ENCODE data around the gene ARFGAP1. TPM values are rescaled to one million over a fixed set of nuclear protein-coding genes. Genes with fewer than 3 reads are reported as not detected.

The ARFGAP1 gene
- total and polyA plus RNA-seq, 2 experiments from 2014 or later: 41.5 to 95.5 TPM

DNA sequence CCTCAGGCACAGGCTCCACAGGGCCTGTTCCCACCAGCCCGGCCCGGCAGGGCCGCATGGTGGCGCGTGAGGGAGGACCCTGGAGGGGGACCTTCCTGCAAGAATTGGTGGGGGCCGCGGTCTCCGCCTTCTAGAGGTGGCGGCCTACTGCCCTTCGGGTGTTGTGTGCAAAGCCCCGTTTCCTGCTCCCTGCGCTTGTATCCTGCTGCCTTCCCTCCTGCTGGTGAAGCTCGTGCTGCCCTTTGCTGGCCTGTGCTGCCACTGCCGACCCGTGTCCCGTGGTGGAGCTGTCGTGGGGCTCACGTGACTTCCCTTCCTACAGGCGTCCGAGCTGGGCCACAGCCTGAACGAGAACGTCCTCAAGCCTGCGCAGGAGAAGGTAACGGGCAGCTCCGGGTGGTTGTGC lies 11.9 kb downstream of the ARFGAP1 start:
- Histone ChIP-seq H3K4me3 (no peak overlapping the region), H3K4me2 (no peak overlapping the region), H3K27me3 (ENCODE audit: insufficient read depth) (no peaks in the 10 kb centered on the region), H3K79me2 (replicated peaks; ENCODE audit: insufficient read depth) (no peaks in the 10 kb centered on the region), H3F3A (replicated peaks; ENCODE audit: low read depth) (0 out of 2 replicates have a peak, but pooled peaks cover 3% of the 10 kb centered on the region), H2AFZ (no peak overlapping the region), H3K27ac (ENCODE audit: low read depth) (no peak overlapping the region), H3K36me3 (ENCODE audit: insufficient read depth) (peaks cover 3% of the 10 kb centered on the region; the same call in 1 of the 2 replicates), H4K20me1 (replicated peaks; ENCODE audit: insufficient read depth) (no peaks in the 10 kb centered on the region; the same call in 1 of the 2 replicates), H3K9me2 (ENCODE audit: insufficient read depth) (no peaks in the 10 kb centered on the region), H3K4me1 (ENCODE audit: insufficient read depth) (no peaks in the 10 kb centered on the region)
- H3K36me3 Mint-ChIP-seq (ENCODE audit: low read depth): peaks cover 28% of the 10 kb centered on the region
- DNase-seq (ENCODE audit: low spot score) (no peak), ATAC-seq (no peak)
- TF ChIP-seq CREB1 (CRISPR knock-in tag; IDR thresholded peaks at IDR 0.05; ENCODE audit: low read depth) (no peak), ZNF331 (CRISPR knock-in tag; IDR thresholded peaks at IDR 0.05; ENCODE audit: low read depth) (no peak), ZNF114 (CRISPR knock-in tag; IDR thresholded peaks at IDR 0.05) (no peak), POLR2AphosphoS5 (IDR thresholded peaks at IDR 0.05; ENCODE audit: low read depth) (no peak), NANOG (IDR thresholded peaks at IDR 0.05; ENCODE audit: borderline replicate concordance) (no peak), EZH2 (IDR thresholded peaks at IDR 0.05; ENCODE audit: low read depth, unreplicated experiment) (no peak), JUNB (IDR thresholded peaks at IDR 0.05; ENCODE audit: unreplicated experiment) (no peak), EZH2phosphoT487 (IDR thresholded peaks at IDR 0.05; ENCODE audit: unreplicated experiment) (no peak), REST (IDR thresholded peaks at IDR 0.05; ENCODE audit: unreplicated experiment) (no peak), STAT1 (IDR thresholded peaks at IDR 0.05; ENCODE audit: unreplicated experiment) (no peak)
- TF ChIP-seq, protein P1, sequence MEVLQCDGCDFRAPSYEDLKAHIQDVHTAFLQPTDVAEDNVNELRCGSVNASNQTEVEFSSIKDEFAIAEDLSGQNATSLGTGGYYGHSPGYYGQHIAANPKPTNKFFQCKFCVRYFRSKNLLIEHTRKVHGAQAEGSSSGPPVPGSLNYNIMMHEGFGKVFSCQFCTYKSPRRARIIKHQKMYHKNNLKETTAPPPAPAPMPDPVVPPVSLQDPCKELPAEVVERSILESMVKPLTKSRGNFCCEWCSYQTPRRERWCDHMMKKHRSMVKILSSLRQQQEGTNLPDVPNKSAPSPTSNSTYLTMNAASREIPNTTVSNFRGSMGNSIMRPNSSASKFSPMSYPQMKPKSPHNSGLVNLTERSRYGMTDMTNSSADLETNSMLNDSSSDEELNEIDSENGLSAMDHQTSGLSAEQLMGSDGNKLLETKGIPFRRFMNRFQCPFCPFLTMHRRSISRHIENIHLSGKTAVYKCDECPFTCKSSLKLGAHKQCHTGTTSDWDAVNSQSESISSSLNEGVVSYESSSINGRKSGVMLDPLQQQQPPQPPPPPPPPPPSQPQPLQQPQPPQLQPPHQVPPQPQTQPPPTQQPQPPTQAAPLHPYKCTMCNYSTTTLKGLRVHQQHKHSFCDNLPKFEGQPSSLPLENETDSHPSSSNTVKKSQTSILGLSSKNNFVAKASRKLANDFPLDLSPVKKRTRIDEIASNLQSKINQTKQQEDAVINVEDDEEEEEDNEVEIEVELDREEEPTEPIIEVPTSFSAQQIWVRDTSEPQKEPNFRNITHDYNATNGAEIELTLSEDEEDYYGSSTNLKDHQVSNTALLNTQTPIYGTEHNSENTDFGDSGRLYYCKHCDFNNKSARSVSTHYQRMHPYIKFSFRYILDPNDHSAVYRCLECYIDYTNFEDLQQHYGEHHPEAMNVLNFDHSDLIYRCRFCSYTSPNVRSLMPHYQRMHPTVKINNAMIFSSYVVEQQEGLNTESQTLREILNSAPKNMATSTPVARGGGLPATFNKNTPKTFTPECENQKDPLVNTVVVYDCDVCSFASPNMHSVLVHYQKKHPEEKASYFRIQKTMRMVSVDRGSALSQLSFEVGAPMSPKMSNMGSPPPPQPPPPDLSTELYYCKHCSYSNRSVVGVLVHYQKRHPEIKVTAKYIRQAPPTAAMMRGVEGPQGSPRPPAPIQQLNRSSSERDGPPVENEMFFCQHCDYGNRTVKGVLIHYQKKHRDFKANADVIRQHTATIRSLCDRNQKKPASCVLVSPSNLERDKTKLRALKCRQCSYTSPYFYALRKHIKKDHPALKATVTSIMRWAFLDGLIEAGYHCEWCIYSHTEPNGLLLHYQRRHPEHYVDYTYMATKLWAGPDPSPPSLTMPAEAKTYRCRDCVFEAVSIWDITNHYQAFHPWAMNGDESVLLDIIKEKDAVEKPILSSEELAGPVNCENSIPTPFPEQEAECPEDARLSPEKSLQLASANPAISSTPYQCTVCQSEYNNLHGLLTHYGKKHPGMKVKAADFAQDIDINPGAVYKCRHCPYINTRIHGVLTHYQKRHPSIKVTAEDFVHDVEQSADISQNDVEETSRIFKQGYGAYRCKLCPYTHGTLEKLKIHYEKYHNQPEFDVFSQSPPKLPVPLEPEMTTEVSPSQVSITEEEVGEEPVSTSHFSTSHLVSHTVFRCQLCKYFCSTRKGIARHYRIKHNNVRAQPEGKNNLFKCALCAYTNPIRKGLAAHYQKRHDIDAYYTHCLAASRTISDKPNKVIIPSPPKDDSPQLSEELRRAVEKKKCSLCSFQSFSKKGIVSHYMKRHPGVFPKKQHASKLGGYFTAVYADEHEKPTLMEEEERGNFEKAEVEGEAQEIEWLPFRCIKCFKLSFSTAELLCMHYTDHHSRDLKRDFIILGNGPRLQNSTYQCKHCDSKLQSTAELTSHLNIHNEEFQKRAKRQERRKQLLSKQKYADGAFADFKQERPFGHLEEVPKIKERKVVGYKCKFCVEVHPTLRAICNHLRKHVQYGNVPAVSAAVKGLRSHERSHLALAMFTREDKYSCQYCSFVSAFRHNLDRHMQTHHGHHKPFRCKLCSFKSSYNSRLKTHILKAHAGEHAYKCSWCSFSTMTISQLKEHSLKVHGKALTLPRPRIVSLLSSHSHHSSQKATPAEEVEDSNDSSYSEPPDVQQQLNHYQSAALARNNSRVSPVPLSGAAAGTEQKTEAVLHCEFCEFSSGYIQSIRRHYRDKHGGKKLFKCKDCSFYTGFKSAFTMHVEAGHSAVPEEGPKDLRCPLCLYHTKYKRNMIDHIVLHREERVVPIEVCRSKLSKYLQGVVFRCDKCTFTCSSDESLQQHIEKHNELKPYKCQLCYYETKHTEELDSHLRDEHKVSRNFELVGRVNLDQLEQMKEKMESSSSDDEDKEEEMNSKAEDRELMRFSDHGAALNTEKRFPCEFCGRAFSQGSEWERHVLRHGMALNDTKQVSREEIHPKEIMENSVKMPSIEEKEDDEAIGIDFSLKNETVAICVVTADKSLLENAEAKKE (CRISPR knock-in tag; IDR thresholded peaks at IDR 0.05): no peak
- TF ChIP-seq, protein P2, sequence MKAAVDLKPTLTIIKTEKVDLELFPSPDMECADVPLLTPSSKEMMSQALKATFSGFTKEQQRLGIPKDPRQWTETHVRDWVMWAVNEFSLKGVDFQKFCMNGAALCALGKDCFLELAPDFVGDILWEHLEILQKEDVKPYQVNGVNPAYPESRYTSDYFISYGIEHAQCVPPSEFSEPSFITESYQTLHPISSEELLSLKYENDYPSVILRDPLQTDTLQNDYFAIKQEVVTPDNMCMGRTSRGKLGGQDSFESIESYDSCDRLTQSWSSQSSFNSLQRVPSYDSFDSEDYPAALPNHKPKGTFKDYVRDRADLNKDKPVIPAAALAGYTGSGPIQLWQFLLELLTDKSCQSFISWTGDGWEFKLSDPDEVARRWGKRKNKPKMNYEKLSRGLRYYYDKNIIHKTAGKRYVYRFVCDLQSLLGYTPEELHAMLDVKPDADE (IDR thresholded peaks at IDR 0.05): no peak
- TF ChIP-seq, protein P3, sequence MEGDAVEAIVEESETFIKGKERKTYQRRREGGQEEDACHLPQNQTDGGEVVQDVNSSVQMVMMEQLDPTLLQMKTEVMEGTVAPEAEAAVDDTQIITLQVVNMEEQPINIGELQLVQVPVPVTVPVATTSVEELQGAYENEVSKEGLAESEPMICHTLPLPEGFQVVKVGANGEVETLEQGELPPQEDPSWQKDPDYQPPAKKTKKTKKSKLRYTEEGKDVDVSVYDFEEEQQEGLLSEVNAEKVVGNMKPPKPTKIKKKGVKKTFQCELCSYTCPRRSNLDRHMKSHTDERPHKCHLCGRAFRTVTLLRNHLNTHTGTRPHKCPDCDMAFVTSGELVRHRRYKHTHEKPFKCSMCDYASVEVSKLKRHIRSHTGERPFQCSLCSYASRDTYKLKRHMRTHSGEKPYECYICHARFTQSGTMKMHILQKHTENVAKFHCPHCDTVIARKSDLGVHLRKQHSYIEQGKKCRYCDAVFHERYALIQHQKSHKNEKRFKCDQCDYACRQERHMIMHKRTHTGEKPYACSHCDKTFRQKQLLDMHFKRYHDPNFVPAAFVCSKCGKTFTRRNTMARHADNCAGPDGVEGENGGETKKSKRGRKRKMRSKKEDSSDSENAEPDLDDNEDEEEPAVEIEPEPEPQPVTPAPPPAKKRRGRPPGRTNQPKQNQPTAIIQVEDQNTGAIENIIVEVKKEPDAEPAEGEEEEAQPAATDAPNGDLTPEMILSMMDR (conservative IDR thresholded peaks at IDR 0.05; ENCODE audit: low read depth in 2 of 2): no peak
- peaks cover 7% of the 10 kb centered on the region for H3K27me3 Mint-ChIP-seq (ENCODE audit: insufficient read depth, low read depth, poor library complexity)
- no peak overlapping the region for H3K4me3 Mint-ChIP-seq
- H3K9me3 Mint-ChIP-seq: no peaks in the 10 kb centered on the region
- peak overlapping the region; percentile 78; the same call in 1 of the 2 replicates for H3K27ac Mint-ChIP-seq
- no peaks in the 10 kb centered on the region; the same call in 2 of the 3 replicates for H3K4me1 Mint-ChIP-seq
